Adrenal gland (tissue), 12 donors: ENCODE data around the gene TMEM115. TPM values are rescaled to one million over a fixed set of nuclear protein-coding genes. Genes with fewer than 3 reads are reported as not detected.

Experiments
- DNase-seq, 7 donors: peaks; one replicate each; pipeline ENCODE4 v3.0.0-alpha.2; 2019 to 2020
- H3K27ac ChIP-seq, 5 donors: fragments of 200-600 bp; sonication (generic) in 4 of 5; 1 replicate in 3 of 5; 2 replicates in 2 of 5; pipeline versions ENCODE4 v1.5.1 to v1.8.0; 2016 to 2020; ENCODE audit warnings: mild to moderate bottlenecking in 1 of 5
- H3K27me3 ChIP-seq: fragments of 200-600 bp; 2 replicates; pipeline ENCODE4 v1.8.0; 2021
- H3K36me3 ChIP-seq, 2 donors: fragments of 200-600 bp; replicated peaks in 1 of 2; 1 replicate in 1 of 2; 2 replicates in 1 of 2; pipeline versions ENCODE4 v1.5.1 to v1.8.0; 2018 to 2022
- H3K4me1 ChIP-seq, 2 donors: fragments of 200-600 bp; replicated peaks in 1 of 2; 1 replicate in 1 of 2; 2 replicates in 1 of 2; pipeline versions ENCODE4 v1.5.1 to v1.8.0; 2018 to 2021
- H3K4me3 ChIP-seq, 4 donors: fragments of 200-600 bp; sonication (generic) in 3 of 4; one replicate each; pipeline ENCODE4 v1.5.1; 2016 to 2018
- H3K9me3 ChIP-seq, 3 donors: fragments of 200-600 bp; sonication (generic) in 1 of 3; replicated peaks in 1 of 3; 1 replicate in 2 of 3; 2 replicates in 1 of 3; pipeline versions ENCODE4 v1.5.1 to v1.8.0; 2016 to 2021
- POLR2A ChIP-seq, 2 donors: fragments of 450-650 bp; IDR thresholded peaks; one replicate each; pipeline ENCODE4 v1.6.1; 2017; ENCODE audit warnings: antibody characterized with exemption in 2 of 2, mild to moderate bottlenecking in 2 of 2, moderate library complexity in 1 of 2
- WGBS, 4 donors: extraction: QIAGEN DNeasy Blood & Tissue Kit in 2 of 4; methylation state at CpG; one replicate each; pipeline versions ENCODE4 v1.1.5 to v1.1.7; 2013 to 2017; 5-methylcytosine and 5-hydroxymethylcytosine counted together
- intact Hi-C, 2 donors: fragments of 100-400 bp; cut with DNase I; formaldehyde crosslinking; loops; one replicate each; pipeline versions ENCODE4 v1.14.1 to v1.15.0; 2022 to 2023
- polyA plus RNA-seq, 3 donors: library from polyadenylated mRNA; stranded (reverse); fragments of 200-250 nt in 2 of 3; fragments of 350-450 nt in 1 of 3; fragmentation: Illumina TruSeq in 1 of 3; extraction: RNeasy Lipid Tissue Mini Kit (QIAGEN cat#74804) in 1 of 3; gene quantifications; one replicate each; pipeline ENCODE4 v1.2.3, GENCODE V29; 2013 to 2014
- total RNA-seq, 9 donors: library from RNA; depleted of rRNA in 4 of 9; stranded (reverse); fragments of >200 nt in 4 of 9; fragments of 120-200 nt in 1 of 9; fragmentation: NEBNext Ultra II Directional in 1 of 9; extraction: Animal tissue kit (Norgen Biotek cat#: 25700) in 1 of 9; gene quantifications; one replicate each; pipeline versions ENCODE4 v1.1.0 to v1.2.4, GENCODE V29; 2013 to 2023
- TF ChIP-seq, protein P1 (sequence below), 6 experiments: fragments of 450-650 bp in 4 of 6; fragments of 200-600 bp in 2 of 6; sonication (generic) in 1 of 6; IDR thresholded peaks; 1 replicate in 5 of 6; 2 replicates in 1 of 6; pipeline versions ENCODE4 v1.5.1 to v1.8.0; 2016 to 2021; ENCODE audit warnings: antibody characterized with exemption in 6 of 6, mild to moderate bottlenecking in 2 of 6, moderate library complexity in 1 of 6
- donor health status: healthy with polysubstance abuse.
- donor health status: Bipolar disorder and iron deficiency.
- donor health status: DM: yes; HTN: yes; CAD: no.
- donor health status: DM: no; HTN: no; CAD: no.
- donor health status: DM: no; HTN: no; CAD: no.
- donor health status: DM: yes; HTN: yes; CAD: no.

TMEM115 gene
- total and polyA plus RNA-seq, 12 donors, result 23.6 to 88.5 (median 59.7) TPM

DNA sequence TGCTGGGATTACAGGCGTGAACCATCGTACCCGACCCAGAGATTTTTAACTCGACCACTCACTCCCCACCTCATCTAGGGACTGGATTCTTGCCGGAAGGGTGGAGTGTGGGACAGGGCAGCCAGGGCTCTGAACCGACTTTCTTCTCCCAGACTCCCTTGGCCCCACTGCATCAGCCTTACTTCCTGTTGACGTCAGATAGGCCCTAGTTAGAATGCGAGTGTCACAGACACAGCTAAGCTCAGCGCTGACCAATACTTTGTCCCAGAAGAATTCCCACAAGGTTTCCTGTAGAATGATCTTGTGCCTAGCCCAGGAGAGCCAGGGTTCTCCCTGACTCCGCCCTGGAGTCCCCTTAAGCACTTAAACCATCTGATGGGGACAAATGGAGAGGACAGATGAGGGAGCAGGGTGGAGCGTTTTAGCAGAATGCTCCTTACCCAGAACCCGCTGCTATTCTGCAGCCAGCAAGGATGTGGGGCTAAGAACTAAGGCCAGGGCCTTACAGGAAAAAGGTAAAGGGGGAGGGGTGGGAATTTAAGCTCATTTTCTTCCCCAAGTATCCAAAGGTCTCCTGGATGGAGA is 25.5 kb downstream of the TMEM115 start:
- no peaks in the 10 kb centered on the region for H3K27me3 ChIP-seq
- peak in 1 of 2 donors; percentile 10 for TF ChIP-seq POLR2A (IDR thresholded peaks at IDR 0.05)
- TF ChIP-seq, protein P1, sequence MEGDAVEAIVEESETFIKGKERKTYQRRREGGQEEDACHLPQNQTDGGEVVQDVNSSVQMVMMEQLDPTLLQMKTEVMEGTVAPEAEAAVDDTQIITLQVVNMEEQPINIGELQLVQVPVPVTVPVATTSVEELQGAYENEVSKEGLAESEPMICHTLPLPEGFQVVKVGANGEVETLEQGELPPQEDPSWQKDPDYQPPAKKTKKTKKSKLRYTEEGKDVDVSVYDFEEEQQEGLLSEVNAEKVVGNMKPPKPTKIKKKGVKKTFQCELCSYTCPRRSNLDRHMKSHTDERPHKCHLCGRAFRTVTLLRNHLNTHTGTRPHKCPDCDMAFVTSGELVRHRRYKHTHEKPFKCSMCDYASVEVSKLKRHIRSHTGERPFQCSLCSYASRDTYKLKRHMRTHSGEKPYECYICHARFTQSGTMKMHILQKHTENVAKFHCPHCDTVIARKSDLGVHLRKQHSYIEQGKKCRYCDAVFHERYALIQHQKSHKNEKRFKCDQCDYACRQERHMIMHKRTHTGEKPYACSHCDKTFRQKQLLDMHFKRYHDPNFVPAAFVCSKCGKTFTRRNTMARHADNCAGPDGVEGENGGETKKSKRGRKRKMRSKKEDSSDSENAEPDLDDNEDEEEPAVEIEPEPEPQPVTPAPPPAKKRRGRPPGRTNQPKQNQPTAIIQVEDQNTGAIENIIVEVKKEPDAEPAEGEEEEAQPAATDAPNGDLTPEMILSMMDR (IDR thresholded peaks at IDR 0.05), result no peak
- H3K4me1 ChIP-seq, result peaks cover 29 to 51% of the 10 kb centered on the region in 2 donors
- peak in 1 of 7 donors; percentile 44 for DNase-seq
- WGBS, 4 donors, result 54 to 79% (median 65%) methylated on average over 12 of the region's 12 CpGs
- intact Hi-C loops, result loop anchor here in 1 of 2 donors (5.0 kb wide), 1 partner anchor 47 kb away; no protein-coding TSS in a partner anchor
- H3K4me3 ChIP-seq, result no peak overlapping the region
- peaks cover 0 to 35% of the 10 kb centered on the region in 2 donors for H3K36me3 ChIP-seq
- H3K27ac ChIP-seq, result peak overlapping the region in 4 of 5 donors; percentile 22 to 98 (median 58)
- H3K9me3 ChIP-seq, result no peaks in the 10 kb centered on the region

GRCh38 chr3:50331364-50331907 is 27.9 kb downstream of the TMEM115 start:
- peaks cover 0 to 35% of the 10 kb centered on the region in 2 donors for H3K36me3 ChIP-seq
- H3K27me3 ChIP-seq, result no peaks in the 10 kb centered on the region
- peaks cover 28 to 51% of the 10 kb centered on the region in 2 donors for H3K4me1 ChIP-seq
- DNase-seq, result no peak
- no peaks in the 10 kb centered on the region for H3K9me3 ChIP-seq
- WGBS, 4 donors, result 94 to 96% (median 95%) methylated on average over 11 to 19 of the region's 19 CpGs
- H3K27ac ChIP-seq, result no peak overlapping the region
- intact Hi-C loops, result loop anchor here in 1 of 2 donors (5.0 kb wide), 1 partner anchor 44 kb away; no protein-coding TSS in a partner anchor
- TF ChIP-seq, protein P1 (IDR thresholded peaks at IDR 0.05), result no peak
- no peak for TF ChIP-seq POLR2A (IDR thresholded peaks at IDR 0.05)
- no peak overlapping the region for H3K4me3 ChIP-seq

DNA sequence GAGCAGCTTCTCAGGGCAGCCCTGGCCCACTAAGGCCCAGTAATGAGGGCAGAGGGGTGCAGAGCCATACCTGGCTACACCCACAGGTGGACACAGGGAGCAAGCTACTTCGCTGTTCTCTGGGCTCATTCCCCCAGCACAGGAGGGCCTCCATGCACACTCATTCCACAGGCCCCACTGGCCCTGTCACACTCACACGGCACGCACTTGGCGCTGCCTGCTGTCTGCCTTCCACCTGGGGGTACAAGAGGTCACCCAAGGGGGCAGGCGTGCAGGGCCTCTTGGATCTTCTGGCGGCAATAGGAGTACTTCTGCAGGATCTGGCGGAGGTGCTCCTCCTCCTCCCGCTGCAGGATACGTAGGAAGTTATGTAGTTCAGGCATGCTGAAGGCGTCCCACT is 29.0 kb downstream of the TMEM115 start:
- Histone ChIP-seq H3K9me3 (no peaks in the 10 kb centered on the region), H3K4me3 (no peak overlapping the region), H3K36me3 (peaks cover 0 to 46% of the 10 kb centered on the region in 2 donors), H3K27me3 (no peaks in the 10 kb centered on the region), H3K4me1 (peaks cover 17 to 40% of the 10 kb centered on the region in 2 donors), H3K27ac (no peak overlapping the region)
- TF ChIP-seq, protein P1 (IDR thresholded peaks at IDR 0.05), result no peak
- no peak for TF ChIP-seq POLR2A (IDR thresholded peaks at IDR 0.05)
- no peak for DNase-seq
- intact Hi-C loops, result loop anchor here in 1 of 2 donors (5.0 kb wide), 1 partner anchor 43 kb away; no protein-coding TSS in a partner anchor
- WGBS, 4 donors, result 86 to 95% (median 91%) methylated on average over 9 to 10 of the region's 10 CpGs

DNA sequence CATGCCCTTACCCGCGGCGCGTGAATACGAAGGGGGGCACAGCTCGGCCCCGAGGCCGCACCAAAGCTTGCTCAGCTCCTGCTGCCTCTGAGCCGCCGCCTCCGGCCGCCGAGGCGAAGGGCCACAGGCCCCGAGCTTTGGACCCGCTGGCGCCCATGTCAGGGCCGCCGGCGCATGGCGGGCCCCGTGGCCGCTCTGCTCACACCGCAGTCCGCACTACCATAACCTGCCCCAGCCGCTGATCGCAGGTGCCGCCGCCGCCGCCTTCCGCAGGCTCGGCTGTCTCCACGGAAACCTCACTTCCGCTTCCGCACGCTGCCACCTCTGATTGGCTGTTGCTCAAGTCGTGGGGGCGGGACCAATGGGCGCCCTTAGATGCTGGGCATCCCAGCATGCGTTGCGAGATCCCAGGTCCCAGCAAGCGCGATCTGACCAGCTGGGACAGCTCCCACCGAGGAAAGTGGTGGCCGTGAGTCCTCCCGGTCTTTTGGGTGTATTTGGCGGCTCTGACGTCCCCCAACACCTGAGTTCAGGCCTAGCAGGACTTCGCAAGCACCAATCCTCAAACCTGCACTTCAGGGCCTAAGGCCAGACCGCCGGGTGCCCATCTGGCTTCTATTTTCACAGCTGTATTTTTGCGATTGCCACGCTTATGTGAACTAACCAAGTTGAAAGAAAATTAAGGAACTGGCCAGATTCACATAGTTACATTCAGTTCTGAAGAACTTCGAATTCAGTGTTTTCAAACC is 31.2 kb downstream of the TMEM115 start, which contains the start of gene TUSC2:
TSS of gene TUSC2 (minus strand) at position 281 of the 749 bp plus-strand sequence. CDS start at position 157, 124 bp downstream.
- H3K27me3 ChIP-seq, result no peaks in the 10 kb centered on the region
- DNase-seq, result peak; percentile 96 to 99 (median 98)
- H3K9me3 ChIP-seq, result no peaks in the 10 kb centered on the region
- peaks cover 0 to 46% of the 10 kb centered on the region in 2 donors for H3K36me3 ChIP-seq
- H3K4me1 ChIP-seq, result peaks cover 12 to 36% of the 10 kb centered on the region in 2 donors
- intact Hi-C loops, result no loop called here
- H3K4me3 ChIP-seq, result peak within 1 kb of the TSS; percentile 63 to 92 (median 83)
- H3K27ac ChIP-seq, result peak within 1 kb of the TSS; percentile 30 to 85 (median 63)
- TF ChIP-seq, protein P1 (IDR thresholded peaks at IDR 0.05), result no peak
- peak; percentile 53 to 68 for TF ChIP-seq POLR2A (IDR thresholded peaks at IDR 0.05)
- WGBS, 4 donors, result 2 to 4% (median 3%) methylated on average over 21 to 55 of the region's 55 CpGs
